SK-N-SH treated with all-trans-retinoic acid at 6 μM for 48 hours (cell line): ENCODE data around the gene DTNB.

Source experiments
- ATAC-seq: fragments of 200-7000 bp; cut with Tn5 transposase; 3 replicates; pipeline ENCODE4 v1.9.1; 2020; ENCODE audit warnings: mild to moderate bottlenecking, moderate library complexity
- ARNTL ChIP-seq: fragments of 450-650 bp; formaldehyde crosslinking; IDR thresholded peaks from 2 replicates; pipeline ENCODE4 v1.5.0; 2020; ENCODE audit warnings: low read depth, mild to moderate bottlenecking, moderate library complexity, borderline replicate concordance
- BACH2 ChIP-seq: fragments of 250-450 bp; sonication (Bioruptor Pico); IDR thresholded peaks from 2 replicates; pipeline ENCODE4 v1.9.0; 2021; ENCODE audit warnings: mild to moderate bottlenecking, borderline replicate concordance
- CREB5 ChIP-seq: fragments of 250-450 bp; sonication (Bioruptor Pico); IDR thresholded peaks from 2 replicates; pipeline ENCODE4 v1.5.1; 2020; ENCODE audit warnings: low read depth, mild to moderate bottlenecking, moderate library complexity
- CSRNP3 ChIP-seq: fragments of 250-450 bp; sonication (Bioruptor Pico); IDR thresholded peaks from 2 replicates; pipeline ENCODE4 v1.5.1; 2021; ENCODE audit warnings: mild to moderate bottlenecking, moderate library complexity
- GLIS3 ChIP-seq: fragments of 250-450 bp; sonication (Bioruptor Pico); IDR thresholded peaks from 2 replicates; pipeline ENCODE4 v1.5.0; 2020; ENCODE audit warnings: mild to moderate bottlenecking, moderate library complexity
- ISL1 ChIP-seq: fragments of 250-450 bp; sonication (Bioruptor Pico); IDR thresholded peaks from 2 replicates; pipeline ENCODE4 v2.1.2; 2022; ENCODE audit warnings: mild to moderate bottlenecking, moderate library complexity
- OSR1 ChIP-seq: fragments of 250-450 bp; sonication (Bioruptor Pico); IDR thresholded peaks from 2 replicates; pipeline ENCODE4 v1.8.0; 2022; ENCODE audit warnings: moderate library complexity, mild to moderate bottlenecking, inconsistent platforms
- PATZ1 ChIP-seq: fragments of 250-450 bp; sonication (Bioruptor Pico); IDR thresholded peaks from 2 replicates; pipeline ENCODE4 v1.8.0; 2020; ENCODE audit warnings: mild to moderate bottlenecking, moderate library complexity, borderline replicate concordance
- POU6F1 ChIP-seq: fragments of 250-450 bp; sonication (Bioruptor Pico); IDR thresholded peaks from 2 replicates; pipeline ENCODE4 v1.8.0; 2021; ENCODE audit warnings: low read depth, mild to moderate bottlenecking, moderate library complexity, borderline replicate concordance
- PPARA ChIP-seq: fragments of 250-450 bp; sonication (Bioruptor Pico); IDR thresholded peaks from 2 replicates; pipeline ENCODE4 v1.5.0; 2020; ENCODE audit warnings: mild to moderate bottlenecking, borderline replicate concordance
- RARB ChIP-seq: fragments of 250-450 bp; sonication (Bioruptor Pico); IDR thresholded peaks from 2 replicates; pipeline ENCODE4 v1.8.0; 2021; ENCODE audit warnings: mild to moderate bottlenecking, moderate library complexity
- SNAI2 ChIP-seq: fragments of 250-450 bp; sonication (Bioruptor Pico); IDR thresholded peaks from 2 replicates; pipeline ENCODE4 v1.5.0; 2020; ENCODE audit warnings: mild to moderate bottlenecking, moderate library complexity
- TCF4 ChIP-seq: fragments of 250-450 bp; sonication (Bioruptor Pico); IDR thresholded peaks from 2 replicates; pipeline ENCODE4 v1.8.0; 2021; ENCODE audit warnings: mild to moderate bottlenecking, moderate library complexity, borderline replicate concordance
- TOX ChIP-seq: fragments of 250-450 bp; sonication (Bioruptor Pico); IDR thresholded peaks from 2 replicates; pipeline ENCODE4 v1.8.0; 2021; ENCODE audit warnings: mild to moderate bottlenecking, moderate library complexity, borderline replicate concordance
- TSHZ2 ChIP-seq: fragments of 250-450 bp; sonication (Bioruptor Pico); IDR thresholded peaks from 2 replicates; pipeline ENCODE4 v1.5.0; 2020; ENCODE audit warnings: mild to moderate bottlenecking, moderate library complexity
- ZC3H10 ChIP-seq: fragments of 250-450 bp; sonication (Bioruptor Pico); IDR thresholded peaks from 2 replicates; pipeline ENCODE4 v1.5.1; 2021; ENCODE audit warnings: mild to moderate bottlenecking, moderate library complexity
- ZFP3 ChIP-seq: fragments of 250-450 bp; sonication (Bioruptor Pico); IDR thresholded peaks from 2 replicates; pipeline ENCODE4 v1.5.0; 2020; ENCODE audit warnings: mild to moderate bottlenecking, moderate library complexity
- ZNF565 ChIP-seq: fragments of 450-650 bp; formaldehyde crosslinking; conservative IDR thresholded peaks from 2 replicates; pipeline ENCODE4 v1.5.0; 2020; ENCODE audit warnings: low read depth, mild to moderate bottlenecking, moderate library complexity
- ZNF70 ChIP-seq: fragments of 450-650 bp; formaldehyde crosslinking; IDR thresholded peaks from 2 replicates; pipeline ENCODE4 v1.5.0; 2020; ENCODE audit warnings: mild to moderate bottlenecking, moderate library complexity
- ZNF8 ChIP-seq: fragments of 450-650 bp; formaldehyde crosslinking; IDR thresholded peaks from 2 replicates; pipeline ENCODE4 v1.5.0; 2020; ENCODE audit warnings: mild to moderate bottlenecking, moderate library complexity

DTNB gene

GRCh38 chr2:25331686-25332365 is 341.6 kb downstream of the DTNB start:
- ATAC-seq: no peak
- TF ChIP-seq ARNTL (CRISPR knock-in tag): no peak
- TF ChIP-seq OSR1: no peak
- no peak for TF ChIP-seq CSRNP3
- TF ChIP-seq CREB5 (CRISPR knock-in tag): no peak
- TF ChIP-seq TSHZ2 (CRISPR knock-in tag): no peak
- no peak for TF ChIP-seq GLIS3 (CRISPR knock-in tag)
- TF ChIP-seq PPARA: no peak
- no peak for TF ChIP-seq ISL1 (CRISPR knock-in tag)
- no peak for TF ChIP-seq PATZ1 (CRISPR knock-in tag)
- TF ChIP-seq ZNF565 (CRISPR knock-in tag): no peak
- no peak for TF ChIP-seq TOX (CRISPR knock-in tag)
- TF ChIP-seq TCF4 (CRISPR knock-in tag): no peak
- no peak for TF ChIP-seq ZNF70 (CRISPR knock-in tag)
- no peak for TF ChIP-seq POU6F1 (CRISPR knock-in tag)
- no peak for TF ChIP-seq SNAI2 (CRISPR knock-in tag)
- TF ChIP-seq BACH2 (CRISPR knock-in tag): no peak

GRCh38 chr2:25330937-25331336 is 342.4 kb downstream of the DTNB start:
- TF ChIP-seq CREB5 (CRISPR knock-in tag): no peak
- no peak for ATAC-seq

- ATAC-seq: no peak
- no peak for TF ChIP-seq ZC3H10 (CRISPR knock-in tag)
- no peak for TF ChIP-seq PATZ1 (CRISPR knock-in tag)
- no peak for TF ChIP-seq GLIS3 (CRISPR knock-in tag)
- TF ChIP-seq RARB (CRISPR knock-in tag): no peak
- TF ChIP-seq TOX (CRISPR knock-in tag): no peak
- TF ChIP-seq ARNTL (CRISPR knock-in tag): no peak
- no peak for TF ChIP-seq ZNF8 (CRISPR knock-in tag)
- TF ChIP-seq CSRNP3: no peak
- no peak for TF ChIP-seq ZFP3 (CRISPR knock-in tag)
Measured at GRCh38 chr2:25330273-25330672, 343.1 kb downstream of the DTNB start.
